Hepatocyte (in vitro differentiated cells): ENCODE results near the gene RAB1A. TPM values are rescaled to one million over a fixed set of nuclear protein-coding genes. Genes with fewer than 3 reads are reported as not detected.

ENCODE experiments used
- DNase-seq: peaks from one replicate; pipeline ENCODE4 v3.0.0-alpha.2; 2016; ENCODE audit warnings: low spot score
- H2AFZ ChIP-seq: fragments of 200-600 bp; sonication (generic); 2 replicates; pipeline ENCODE4 v1.6.0; 2016; ENCODE audit warnings: antibody characterized with exemption, mild to moderate bottlenecking
- H3K27ac ChIP-seq: fragments of 200-600 bp; sonication (generic); 2 replicates; pipeline ENCODE4 v1.5.1; 2016; ENCODE audit warnings: mild to moderate bottlenecking
- H3K27me3 ChIP-seq: fragments of 200-600 bp; sonication (generic); 2 replicates; pipeline ENCODE4 v1.6.1; 2016
- H3K36me3 ChIP-seq: fragments of 200-600 bp; sonication (generic); replicated peaks from 2 replicates; pipeline ENCODE4 v1.5.1; 2016; ENCODE audit warnings: low read depth; ENCODE audit not compliant: insufficient read depth
- H3K4me1 ChIP-seq: fragments of 200-600 bp; sonication (generic); 2 replicates; pipeline ENCODE4 v1.5.1; 2016; ENCODE audit warnings: mild to moderate bottlenecking, moderate library complexity; ENCODE audit not compliant: insufficient read depth
- H3K4me2 ChIP-seq: fragments of 200-600 bp; sonication (generic); 2 replicates; pipeline ENCODE4 v1.6.0; 2016
- H3K4me3 ChIP-seq: fragments of 200-600 bp; sonication (generic); 2 replicates; pipeline ENCODE4 v1.5.1; 2016; ENCODE audit warnings: mild to moderate bottlenecking
- H3K79me2 ChIP-seq: fragments of 200-600 bp; sonication (generic); 2 replicates; pipeline ENCODE4 v1.6.0; 2017; ENCODE audit warnings: mild to moderate bottlenecking
- H3K9me2 ChIP-seq: fragments of 200-600 bp; sonication (generic); replicated peaks from 2 replicates; pipeline ENCODE4 v1.6.0; 2017; ENCODE audit warnings: mild to moderate bottlenecking; ENCODE audit not compliant: insufficient read depth
- H3K9me3 ChIP-seq: fragments of 200-600 bp; sonication (generic); 2 replicates; pipeline ENCODE4 v1.5.1; 2016; ENCODE audit warnings: low read depth, mild to moderate bottlenecking
- H4K20me1 ChIP-seq: fragments of 200-600 bp; sonication (generic); 2 replicates; pipeline ENCODE4 v1.6.0; 2016; ENCODE audit warnings: mild to moderate bottlenecking; ENCODE audit not compliant: insufficient read depth, poor library complexity, severe bottlenecking
- EZH2 ChIP-seq: fragments of 200-600 bp; sonication (generic); IDR thresholded peaks from 2 replicates; pipeline ENCODE4 v1.6.1; 2016; ENCODE audit warnings: antibody characterized with exemption, mild to moderate bottlenecking, borderline replicate concordance
- EZH2phosphoT487 ChIP-seq: fragments of 200-600 bp; sonication (generic); IDR thresholded peaks from one replicate; pipeline ENCODE4 v1.6.1; 2018; ENCODE audit warnings: antibody characterized with exemption, mild to moderate bottlenecking, low read depth, moderate library complexity; ENCODE audit not compliant: unreplicated experiment, severe bottlenecking
- WGBS: methylation state at CpG from one replicate; pipeline ENCODE4 v1.1.6; 2016; ENCODE audit warnings: low lambda C conversion rate; ENCODE audit errors: missing lambda C conversion rate; 5-methylcytosine and 5-hydroxymethylcytosine counted together
- polyA plus RNA-seq: library from polyadenylated mRNA; unstranded; fragments of >200 nt; fragmentation: Nextera tagmentation; extraction: Ambion mirVana; gene quantifications from 2 replicates; pipeline ENCODE4 v1.2.1, GENCODE V29; 2016
- total RNA-seq: library from RNA; depleted of rRNA; stranded (reverse); fragments of >200 nt; gene quantifications from 2 replicates; pipeline ENCODE4 v1.2.3, GENCODE V29; 2014
- TF ChIP-seq, protein P1 (sequence below): fragments of 200-600 bp; sonication (generic); IDR thresholded peaks from 2 replicates; pipeline ENCODE4 v1.5.1; 2016; ENCODE audit warnings: antibody characterized with exemption, mild to moderate bottlenecking; ENCODE audit not compliant: poor library complexity

Gene RAB1A
- total and polyA plus RNA-seq, 2 experiments from 2014 or later = 200 to 347 TPM

DNA sequence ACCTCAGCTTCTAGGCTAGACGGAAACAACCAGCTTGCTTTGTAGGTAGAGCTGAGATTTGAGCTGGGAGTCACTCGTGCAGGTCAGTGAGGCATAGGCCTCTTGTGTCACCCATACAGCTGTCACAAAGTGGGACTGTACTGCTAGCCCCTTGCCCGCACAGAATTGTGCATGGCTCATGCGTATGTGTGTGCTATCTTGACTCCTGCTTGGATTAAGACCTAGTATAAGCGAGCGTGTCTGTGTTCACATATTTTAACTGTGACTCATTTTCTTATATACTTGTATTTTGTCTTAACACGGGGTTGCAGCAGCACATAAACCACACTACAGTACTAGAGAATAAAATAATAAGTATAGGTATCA is 53.6 kb downstream of the RAB1A start:
- Histone ChIP-seq H3K9me3 (no peaks in the 10 kb centered on the region), H3K27ac (peak overlapping the region; percentile 50), H3K4me3 (no peak overlapping the region), H3K4me2 (no peak overlapping the region), H3K9me2 (no peaks in the 10 kb centered on the region), H2AFZ (no peak overlapping the region), H3K36me3 (no peaks in the 10 kb centered on the region), H3K4me1 (peaks cover 13% of the 10 kb centered on the region), H4K20me1 (peaks cover 7% of the 10 kb centered on the region), H3K27me3 (no peaks in the 10 kb centered on the region), H3K79me2 (peaks cover 10% of the 10 kb centered on the region)
- WGBS = 68% methylated on average over 7 of the region's 7 CpGs
- DNase-seq = no peak
- TF ChIP-seq EZH2 = no peak
- TF ChIP-seq, protein P1, sequence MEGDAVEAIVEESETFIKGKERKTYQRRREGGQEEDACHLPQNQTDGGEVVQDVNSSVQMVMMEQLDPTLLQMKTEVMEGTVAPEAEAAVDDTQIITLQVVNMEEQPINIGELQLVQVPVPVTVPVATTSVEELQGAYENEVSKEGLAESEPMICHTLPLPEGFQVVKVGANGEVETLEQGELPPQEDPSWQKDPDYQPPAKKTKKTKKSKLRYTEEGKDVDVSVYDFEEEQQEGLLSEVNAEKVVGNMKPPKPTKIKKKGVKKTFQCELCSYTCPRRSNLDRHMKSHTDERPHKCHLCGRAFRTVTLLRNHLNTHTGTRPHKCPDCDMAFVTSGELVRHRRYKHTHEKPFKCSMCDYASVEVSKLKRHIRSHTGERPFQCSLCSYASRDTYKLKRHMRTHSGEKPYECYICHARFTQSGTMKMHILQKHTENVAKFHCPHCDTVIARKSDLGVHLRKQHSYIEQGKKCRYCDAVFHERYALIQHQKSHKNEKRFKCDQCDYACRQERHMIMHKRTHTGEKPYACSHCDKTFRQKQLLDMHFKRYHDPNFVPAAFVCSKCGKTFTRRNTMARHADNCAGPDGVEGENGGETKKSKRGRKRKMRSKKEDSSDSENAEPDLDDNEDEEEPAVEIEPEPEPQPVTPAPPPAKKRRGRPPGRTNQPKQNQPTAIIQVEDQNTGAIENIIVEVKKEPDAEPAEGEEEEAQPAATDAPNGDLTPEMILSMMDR = no peak
- TF ChIP-seq EZH2phosphoT487 = no peak

DNA sequence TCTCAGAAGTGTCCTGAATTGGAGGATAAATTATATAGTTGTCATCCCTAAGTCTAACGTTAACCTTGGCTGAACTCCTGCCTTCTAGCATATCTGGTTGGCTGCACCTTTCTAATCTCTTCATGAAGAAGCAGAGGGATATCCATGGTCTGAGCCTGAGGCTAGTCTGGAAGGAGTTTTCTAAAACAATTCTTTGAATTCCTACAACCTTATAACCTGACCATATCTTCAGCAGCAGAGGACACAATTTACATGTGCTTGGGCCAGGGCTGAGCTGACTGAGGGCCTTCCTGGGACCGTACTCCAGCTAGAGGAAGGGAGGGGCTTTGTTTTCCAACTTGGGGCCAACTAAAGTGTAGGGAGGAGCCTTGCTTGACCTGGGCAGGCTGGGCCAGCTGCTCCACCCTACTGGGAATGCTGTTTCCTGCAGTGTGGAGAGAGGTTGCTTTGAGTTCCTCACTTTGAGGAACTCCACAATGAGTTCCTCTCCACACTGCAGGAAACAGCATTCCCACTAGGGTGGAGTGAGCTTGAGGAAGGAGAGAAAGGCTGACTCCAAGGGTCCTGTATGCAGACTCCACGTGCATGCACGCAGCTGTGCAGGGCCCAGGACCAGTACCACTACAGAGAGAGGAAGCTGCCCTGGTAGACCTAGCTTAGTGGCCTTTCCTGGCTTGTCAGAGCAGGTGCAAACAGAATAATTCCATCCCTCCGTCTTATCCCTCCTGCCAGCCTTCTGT is 54.1 kb downstream of the RAB1A start:
- H3K4me2 ChIP-seq = no peak overlapping the region
- no peak overlapping the region for H3K4me3 ChIP-seq
- peak overlapping the region; percentile 50 for H3K27ac ChIP-seq
- H3K9me2 ChIP-seq = no peaks in the 10 kb centered on the region
- TF ChIP-seq EZH2phosphoT487 (no peak), EZH2 (no peak)
- TF ChIP-seq, protein P1 = no peak
- no peak for DNase-seq
- peaks cover 16% of the 10 kb centered on the region for H3K4me1 ChIP-seq
- H4K20me1 ChIP-seq = peaks cover 7% of the 10 kb centered on the region
- WGBS = 60% methylated on average over 5 of the region's 5 CpGs
- peaks cover 10% of the 10 kb centered on the region for H3K79me2 ChIP-seq
- no peak overlapping the region for H2AFZ ChIP-seq
- no peaks in the 10 kb centered on the region for H3K9me3 ChIP-seq
- no peaks in the 10 kb centered on the region for H3K36me3 ChIP-seq
- no peaks in the 10 kb centered on the region for H3K27me3 ChIP-seq

DNA sequence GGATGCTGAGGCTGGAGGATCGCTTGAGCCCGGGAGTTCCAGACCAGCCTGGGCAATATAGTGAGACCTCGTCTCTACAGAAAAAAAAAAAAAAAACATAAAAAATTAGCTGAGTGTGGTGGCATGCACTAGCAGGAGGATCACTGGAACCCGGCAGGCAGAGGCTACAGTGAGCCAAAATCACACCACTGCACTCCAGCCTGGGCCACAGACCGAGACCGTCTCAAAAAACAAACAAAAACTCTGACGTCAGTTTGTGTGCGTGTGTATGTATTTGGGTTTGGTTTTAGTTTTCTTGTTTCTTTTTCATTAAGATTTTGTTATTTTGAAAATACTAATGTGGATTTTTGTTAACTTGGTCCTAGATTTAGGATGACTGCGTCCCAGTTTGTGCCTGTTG is 54.7 kb downstream of the RAB1A start:
- H4K20me1 ChIP-seq = peaks cover 7% of the 10 kb centered on the region
- H3K36me3 ChIP-seq = no peaks in the 10 kb centered on the region
- TF ChIP-seq EZH2 (no peak), EZH2phosphoT487 (no peak)
- TF ChIP-seq, protein P1 = no peak

More for the DNA sequence above, 54.7 kb downstream of the RAB1A start:
- Histone ChIP-seq H3K4me1 (peaks cover 18% of the 10 kb centered on the region), H3K79me2 (peaks cover 7% of the 10 kb centered on the region), H3K9me2 (no peaks in the 10 kb centered on the region), H3K27me3 (no peaks in the 10 kb centered on the region), H3K9me3 (no peaks in the 10 kb centered on the region), H2AFZ (no peak overlapping the region), H3K27ac (peak overlapping the region; percentile 50), H3K4me3 (no peak overlapping the region), H3K4me2 (no peak overlapping the region)
- DNase-seq = no peak
- 94% methylated on average over 9 of the region's 9 CpGs for WGBS
